OCI-M2 (cell line): Measurements from ENCODE around the gene S100A1.

Source experiments
- DNase-seq: peaks from one replicate; lab custom pipeline; 2025; ENCODE audit not compliant: unreplicated experiment; lab: John Stamatoyannopoulos, UW

Gene S100A1

DNA sequence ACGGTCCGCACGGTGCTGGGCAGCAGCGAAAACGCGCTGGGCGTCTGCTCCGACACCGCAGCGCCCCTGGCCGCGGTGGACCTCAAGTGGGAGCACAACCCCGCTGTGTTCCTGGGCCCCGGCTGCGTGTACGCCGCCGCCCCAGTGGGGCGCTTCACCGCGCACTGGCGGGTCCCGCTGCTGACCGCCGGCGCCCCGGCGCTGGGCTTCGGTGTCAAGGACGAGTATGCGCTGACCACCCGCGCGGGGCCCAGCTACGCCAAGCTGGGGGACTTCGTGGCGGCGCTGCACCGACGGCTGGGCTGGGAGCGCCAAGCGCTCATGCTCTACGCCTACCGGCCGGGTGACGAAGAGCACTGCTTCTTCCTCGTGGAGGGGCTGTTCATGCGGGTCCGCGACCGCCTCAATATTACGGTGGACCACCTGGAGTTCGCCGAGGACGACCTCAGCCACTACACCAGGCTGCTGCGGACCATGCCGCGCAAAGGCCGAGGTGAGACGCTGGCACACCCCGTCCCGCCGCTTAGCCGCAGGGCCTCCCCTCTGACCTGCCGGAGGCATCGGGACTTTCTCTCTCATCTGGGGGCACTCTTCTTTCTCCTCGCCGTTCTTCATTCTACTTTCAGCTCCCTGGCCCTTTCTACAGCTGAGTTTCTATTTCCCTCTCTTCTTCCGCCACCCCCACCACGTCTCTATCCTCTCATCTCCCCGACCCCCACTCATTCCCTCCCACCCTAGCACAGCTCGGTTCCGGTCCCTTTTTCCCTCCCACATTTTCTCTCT lies 51.3 kb downstream of the S100A1 start:
- no peak for DNase-seq

DNA sequence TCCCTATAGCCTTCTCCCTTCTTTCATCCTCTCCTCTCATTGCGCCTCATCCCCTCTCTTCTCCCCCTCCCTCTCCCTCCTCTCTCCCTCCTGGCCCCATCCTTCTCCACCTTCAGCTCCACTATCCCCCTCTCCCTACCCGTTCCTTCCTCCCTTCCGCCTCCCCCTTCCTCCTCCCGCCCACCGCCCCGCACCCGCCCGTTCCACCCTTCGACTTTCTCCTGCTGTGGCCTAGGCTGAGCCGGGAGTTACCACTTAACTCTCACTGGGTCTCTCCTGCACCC lies 51.8 kb downstream of the S100A1 start:
- DNase-seq = no peak
